Fibroblast of villous mesenchyme (primary cell): ENCODE results near the gene ZNF625. TPM values are rescaled to one million over a fixed set of nuclear protein-coding genes. Genes with fewer than 3 reads are reported as not detected.
A peak's percentile ranks its signal among the peaks of the same experiment; 100 is the strongest.

Experiments used
- DNase-seq: peaks from one replicate; pipeline ENCODE4 v3.0.0-alpha.2; 2010; ENCODE audit warnings: low read depth
- H3K4me3 ChIP-seq: 2 replicates; pipeline ENCODE4 v1.5.1; 2011; ENCODE audit warnings: low read depth, mild to moderate bottlenecking, low read length
- CTCF ChIP-seq: IDR thresholded peaks from 2 replicates; pipeline ENCODE4 v1.5.1; 2012; ENCODE audit warnings: low read depth, mild to moderate bottlenecking, low read length; ENCODE audit not compliant: insufficient read depth
- total RNA-seq: library from RNA; depleted of rRNA; stranded (reverse); fragments of >200 nt; gene quantifications from 2 replicates; pipeline ENCODE4 v1.2.3, GENCODE V29; 2012

The ZNF625 gene
- total RNA-seq = 10.3 and 14.7 TPM in 2 replicates

DNA sequence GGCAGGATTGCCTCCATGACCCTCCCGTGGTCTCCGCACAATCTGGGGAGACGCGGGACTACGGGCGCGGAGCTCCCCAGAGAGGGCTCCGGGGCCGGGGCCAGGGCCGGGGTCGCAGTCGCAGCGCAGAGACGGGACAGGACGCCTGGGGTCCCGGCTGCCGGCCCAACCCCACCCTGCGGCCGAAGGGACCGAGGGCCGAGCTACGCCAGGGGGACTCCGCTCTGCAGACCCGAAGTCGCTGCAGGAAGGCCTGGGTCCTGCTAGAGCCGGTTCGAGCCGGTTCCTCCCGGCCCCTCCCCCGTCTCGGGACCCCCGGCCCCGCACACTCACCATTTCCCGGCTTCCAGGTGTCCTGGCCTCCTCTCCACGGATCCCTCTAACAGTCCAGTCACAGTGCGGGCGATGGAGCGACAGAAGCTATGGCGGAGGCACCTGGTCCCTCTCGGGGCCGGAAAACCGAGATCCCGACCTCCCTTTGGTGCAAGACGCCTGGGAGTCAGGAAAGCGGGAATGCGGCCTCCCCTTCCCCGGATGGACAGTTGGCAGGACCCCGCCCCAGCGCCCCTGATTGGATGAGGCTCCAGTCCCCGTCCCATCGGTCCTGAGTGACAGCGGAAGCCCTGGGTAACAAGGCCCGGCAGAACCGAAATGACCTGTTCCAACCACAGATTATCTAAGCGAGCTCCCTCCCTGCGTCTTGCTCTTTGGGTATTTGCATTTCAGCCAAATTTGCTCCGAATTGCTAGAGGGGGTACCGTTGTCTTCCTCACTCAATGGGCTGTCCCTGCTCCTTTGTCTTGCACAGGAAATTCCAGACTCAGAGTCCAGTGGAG lies at the start of gene ZNF625:
ZNF625 (minus strand) TSS at position 512 of the 836 bp plus-strand sequence; CDS start at position 336, 176 bp downstream.
- H3K4me3 ChIP-seq = peak within 1 kb of the TSS; percentile 91
- TF ChIP-seq CTCF = no peak
- DNase-seq = peak; percentile 90

DNA sequence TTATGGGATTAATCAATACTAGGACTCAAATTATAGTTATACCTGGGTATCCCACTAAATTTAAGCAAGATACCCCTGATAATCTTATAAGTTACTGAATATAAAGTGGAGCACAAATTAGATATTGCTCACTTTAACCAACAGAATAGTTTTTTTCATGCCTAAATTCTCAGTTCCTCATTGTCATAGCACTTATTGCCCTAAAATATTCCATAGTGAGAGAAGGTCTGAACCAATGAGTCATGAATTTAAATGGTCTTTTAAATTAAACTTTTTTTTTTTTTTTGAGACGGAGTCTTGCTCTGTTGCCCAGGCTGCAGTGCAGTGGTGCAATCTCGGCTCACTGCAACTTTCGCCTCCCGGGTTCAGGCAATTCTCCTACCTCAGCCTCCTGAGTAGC lies 48.8 kb upstream of the ZNF625 start:
- no peak overlapping the region for H3K4me3 ChIP-seq
- no peak for TF ChIP-seq CTCF
- no peak for DNase-seq

- no peak overlapping the region for H3K4me3 ChIP-seq
- DNase-seq = no peak
- peak; percentile 6 for TF ChIP-seq CTCF
These were observed 45.7 kb upstream of the ZNF625 start for GRCh38 chr19:12202250-12202649.

DNA sequence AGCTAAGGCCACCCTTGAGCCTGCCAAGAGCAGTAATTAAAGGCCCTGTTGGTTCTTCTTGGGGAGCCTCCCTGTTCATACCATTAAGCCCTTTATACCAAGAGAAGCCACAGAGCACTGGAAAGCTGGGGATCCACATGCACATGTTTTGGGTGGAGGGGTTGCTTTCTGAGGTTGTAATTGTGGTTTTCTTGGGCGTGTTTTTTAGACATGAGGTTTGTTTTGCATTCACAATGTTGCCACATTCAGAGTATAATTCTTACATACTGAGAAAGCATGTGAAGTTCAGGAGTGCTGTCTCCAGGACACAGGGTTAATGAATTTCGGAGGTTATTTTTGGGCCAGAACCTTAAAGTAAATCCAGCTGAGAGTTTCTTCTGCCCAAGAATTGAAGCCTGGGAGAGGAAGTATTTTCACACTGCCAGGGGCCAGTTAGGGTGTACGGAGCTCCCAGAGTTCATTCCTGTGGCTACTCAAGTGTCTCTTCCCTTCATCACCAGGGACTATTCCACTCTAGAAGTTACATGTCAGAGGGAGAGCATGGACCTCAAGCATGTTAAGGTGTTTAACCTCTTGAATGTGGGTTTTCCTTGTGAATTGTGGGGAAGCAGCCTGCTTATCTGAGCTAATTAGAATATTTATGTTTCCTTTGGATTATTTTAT lies 43.4 kb upstream of the ZNF625 start:
- TF ChIP-seq CTCF = no peak
- DNase-seq = no peak
- H3K4me3 ChIP-seq = no peak overlapping the region

DNA sequence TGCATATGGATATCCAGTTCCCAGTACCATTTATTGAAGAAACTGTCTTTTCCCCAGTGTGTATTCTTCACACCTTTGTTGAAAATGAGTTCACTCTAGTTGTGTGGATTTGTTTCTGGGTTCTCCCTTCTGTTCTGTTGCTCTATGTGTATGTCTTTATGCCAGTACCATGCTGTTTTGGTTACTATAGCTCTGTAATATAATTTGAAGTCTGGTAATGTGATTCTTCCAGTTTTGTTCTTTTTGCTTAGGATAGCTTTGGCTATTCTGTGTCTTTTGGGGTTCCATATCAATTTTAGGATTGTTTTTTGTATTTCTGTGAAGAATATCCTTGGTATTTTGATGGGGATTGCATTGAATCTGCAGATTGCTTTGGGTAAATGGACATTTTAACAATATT lies 41.6 kb upstream of the ZNF625 start:
- no peak for TF ChIP-seq CTCF
- no peak for DNase-seq
- no peak overlapping the region for H3K4me3 ChIP-seq

GRCh38 chr19:12194827-12195731 lies 38.5 kb upstream of the ZNF625 start:
- peak overlapping the region; percentile 51 for H3K4me3 ChIP-seq
- no peak for TF ChIP-seq CTCF
- DNase-seq = peak; percentile 30
